Glutamatergic neuron (in vitro differentiated cells): ENCODE data around the gene SASH1. TPM values are rescaled to one million over a fixed set of nuclear protein-coding genes. Genes with fewer than 3 reads are reported as not detected.
A peak's percentile ranks its signal among the peaks of the same experiment; 100 is the strongest.

ENCODE experiments used
- DNase-seq: peaks from one replicate; pipeline ENCODE4 v3.0.0; 2022
- H3K27ac Mint-ChIP-seq: one replicate; pipeline ENCODE4 v1.8.0; 2020; ENCODE audit warnings: mild to moderate bottlenecking, mixed read lengths, inconsistent platforms; ENCODE audit not compliant: unreplicated experiment
- H3K27me3 Mint-ChIP-seq: one replicate; pipeline ENCODE4 v1.8.0; 2020; ENCODE audit warnings: mild to moderate bottlenecking, moderate library complexity, mixed read lengths, inconsistent platforms; ENCODE audit not compliant: unreplicated experiment
- H3K36me3 Mint-ChIP-seq: one replicate; pipeline ENCODE4 v1.8.0; 2020; ENCODE audit warnings: mild to moderate bottlenecking, mixed read lengths, inconsistent platforms; ENCODE audit not compliant: unreplicated experiment
- H3K4me1 Mint-ChIP-seq: one replicate; pipeline ENCODE4 v1.8.0; 2020; ENCODE audit warnings: mild to moderate bottlenecking, low read depth, mixed read lengths, inconsistent platforms; ENCODE audit not compliant: unreplicated experiment
- H3K4me3 Mint-ChIP-seq: one replicate; pipeline ENCODE4 v1.8.0; 2020; ENCODE audit warnings: mild to moderate bottlenecking, mixed read lengths, inconsistent platforms; ENCODE audit not compliant: unreplicated experiment
- H3K9me3 Mint-ChIP-seq: one replicate; pipeline ENCODE4 v1.8.0; 2020; ENCODE audit warnings: mild to moderate bottlenecking, moderate library complexity, mixed read lengths, inconsistent platforms; ENCODE audit not compliant: unreplicated experiment
- total RNA-seq: library from RNA; stranded (reverse); fragmentation: NEBNext Ultra II Directional; extraction: Animal tissue kit (Norgen Biotek cat#: 25700); gene quantifications from one replicate; pipeline ENCODE4 v1.2.1, GENCODE V29; 2021; ENCODE audit not compliant: unreplicated experiment
- TF ChIP-seq, protein P1 (sequence below): fragments of 200-600 bp; sonication (generic); IDR thresholded peaks from one replicate; pipeline ENCODE4 v1.5.0; 2021; ENCODE audit not compliant: partially characterized antibody, unreplicated experiment

Gene SASH1
- total RNA-seq, 1 donor from 2014 or later: 5.0 TPM

DNA sequence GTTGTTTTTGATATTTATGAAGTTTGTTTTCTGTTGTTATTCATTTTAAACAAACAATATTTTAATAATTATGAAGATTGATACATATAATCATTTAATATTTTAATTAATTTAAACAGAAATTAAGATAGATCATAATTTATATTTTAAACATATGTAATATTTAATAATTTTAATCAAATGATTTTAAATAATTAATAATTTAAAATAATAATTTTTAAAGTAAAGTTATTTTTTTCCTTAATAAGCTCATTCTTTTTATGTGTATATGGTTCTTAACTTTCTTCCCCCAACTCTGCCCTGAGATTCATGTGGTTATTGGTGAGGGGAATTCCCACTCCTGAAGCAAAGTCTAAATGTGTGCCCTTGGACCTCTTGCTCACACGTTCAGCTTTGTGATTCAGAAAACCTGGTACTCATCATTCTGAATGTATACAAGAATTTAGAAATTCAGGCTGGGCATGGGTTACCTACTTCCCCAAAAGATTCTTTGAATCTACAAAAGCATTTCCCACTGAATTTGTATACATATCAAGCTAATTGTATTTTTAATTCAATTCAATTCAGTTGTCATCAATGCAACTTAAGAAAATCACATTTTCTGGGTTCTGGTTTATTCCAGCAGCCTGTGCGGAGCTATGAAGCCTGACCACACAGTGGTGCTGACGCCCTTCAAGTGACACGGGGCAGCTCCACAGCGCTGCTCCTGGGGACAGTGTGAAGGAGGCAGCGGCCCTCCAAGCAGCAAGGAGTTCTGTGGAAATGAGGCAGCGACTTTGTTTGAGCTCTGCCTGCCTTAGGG is 235.2 kb downstream of the SASH1 start:
- no peaks in the 10 kb centered on the region for H3K27me3 Mint-ChIP-seq
- no peaks in the 10 kb centered on the region for H3K4me1 Mint-ChIP-seq
- no peak overlapping the region for H3K4me3 Mint-ChIP-seq
- no peaks in the 10 kb centered on the region for H3K9me3 Mint-ChIP-seq
- TF ChIP-seq, protein P1, sequence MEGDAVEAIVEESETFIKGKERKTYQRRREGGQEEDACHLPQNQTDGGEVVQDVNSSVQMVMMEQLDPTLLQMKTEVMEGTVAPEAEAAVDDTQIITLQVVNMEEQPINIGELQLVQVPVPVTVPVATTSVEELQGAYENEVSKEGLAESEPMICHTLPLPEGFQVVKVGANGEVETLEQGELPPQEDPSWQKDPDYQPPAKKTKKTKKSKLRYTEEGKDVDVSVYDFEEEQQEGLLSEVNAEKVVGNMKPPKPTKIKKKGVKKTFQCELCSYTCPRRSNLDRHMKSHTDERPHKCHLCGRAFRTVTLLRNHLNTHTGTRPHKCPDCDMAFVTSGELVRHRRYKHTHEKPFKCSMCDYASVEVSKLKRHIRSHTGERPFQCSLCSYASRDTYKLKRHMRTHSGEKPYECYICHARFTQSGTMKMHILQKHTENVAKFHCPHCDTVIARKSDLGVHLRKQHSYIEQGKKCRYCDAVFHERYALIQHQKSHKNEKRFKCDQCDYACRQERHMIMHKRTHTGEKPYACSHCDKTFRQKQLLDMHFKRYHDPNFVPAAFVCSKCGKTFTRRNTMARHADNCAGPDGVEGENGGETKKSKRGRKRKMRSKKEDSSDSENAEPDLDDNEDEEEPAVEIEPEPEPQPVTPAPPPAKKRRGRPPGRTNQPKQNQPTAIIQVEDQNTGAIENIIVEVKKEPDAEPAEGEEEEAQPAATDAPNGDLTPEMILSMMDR: no peak
- H3K36me3 Mint-ChIP-seq: no peaks in the 10 kb centered on the region
- no peak overlapping the region for H3K27ac Mint-ChIP-seq
- DNase-seq: peak; percentile 81

DNA sequence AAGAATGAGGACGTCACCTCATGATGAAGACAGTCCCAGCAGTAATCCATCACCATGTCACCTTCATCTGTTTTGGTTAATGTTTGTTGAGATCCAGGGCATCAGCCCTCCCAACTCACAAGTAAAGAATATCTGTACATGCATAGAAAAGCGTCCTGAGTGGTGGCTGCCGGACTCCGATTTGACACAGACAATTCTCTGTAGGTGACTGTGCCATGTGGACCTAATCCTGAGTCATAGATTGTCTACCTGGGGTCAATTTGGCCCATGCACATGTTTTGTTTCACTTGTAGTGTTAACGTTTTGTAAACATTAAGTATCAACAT is 235.8 kb downstream of the SASH1 start:
- H3K4me1 Mint-ChIP-seq: no peaks in the 10 kb centered on the region
- H3K27ac Mint-ChIP-seq: no peak overlapping the region
- no peaks in the 10 kb centered on the region for H3K36me3 Mint-ChIP-seq
- no peaks in the 10 kb centered on the region for H3K27me3 Mint-ChIP-seq
- H3K9me3 Mint-ChIP-seq: no peaks in the 10 kb centered on the region
- TF ChIP-seq, protein P1: peak; percentile 2
- DNase-seq: no peak
- no peak overlapping the region for H3K4me3 Mint-ChIP-seq

DNA sequence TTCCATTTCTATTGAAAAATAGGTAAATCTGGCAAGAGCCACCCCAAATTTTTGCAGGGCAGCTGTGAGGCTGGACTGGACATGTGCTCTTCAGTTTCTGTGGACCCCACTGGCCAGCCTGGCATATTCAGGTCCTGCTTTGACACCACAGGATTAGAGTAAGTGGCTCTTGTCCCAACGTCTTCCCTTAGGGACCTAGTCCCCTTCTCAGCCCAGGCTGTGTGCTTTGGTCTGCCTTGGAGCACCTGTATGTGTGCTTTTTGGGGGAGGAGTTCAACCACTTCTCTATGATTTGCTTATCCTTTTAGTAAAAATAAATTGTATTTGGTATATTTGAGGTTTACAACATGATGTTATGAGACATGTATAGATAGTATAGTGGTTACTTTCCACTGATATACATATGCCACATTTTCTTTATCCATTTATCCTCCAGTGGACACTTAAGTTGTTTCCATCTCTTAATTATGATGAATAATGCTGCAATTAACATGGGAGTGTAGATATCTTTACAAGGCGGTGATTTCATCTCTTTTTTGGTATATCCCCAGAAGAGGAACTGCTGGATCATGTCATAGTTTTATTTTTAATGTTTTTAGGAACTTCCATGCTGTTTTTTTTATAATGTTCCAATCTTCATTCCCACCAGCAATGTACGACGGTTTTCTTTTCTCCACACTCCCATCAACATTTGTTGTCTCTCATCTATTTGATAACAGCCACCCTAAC is 236.4 kb downstream of the SASH1 start:
- no peak for DNase-seq
- Mint-ChIP-seq H3K36me3 (no peaks in the 10 kb centered on the region), H3K27ac (no peak overlapping the region), H3K4me1 (no peaks in the 10 kb centered on the region), H3K9me3 (peaks cover 1% of the 10 kb centered on the region), H3K4me3 (no peak overlapping the region), H3K27me3 (no peaks in the 10 kb centered on the region)
- TF ChIP-seq, protein P1: no peak

DNA sequence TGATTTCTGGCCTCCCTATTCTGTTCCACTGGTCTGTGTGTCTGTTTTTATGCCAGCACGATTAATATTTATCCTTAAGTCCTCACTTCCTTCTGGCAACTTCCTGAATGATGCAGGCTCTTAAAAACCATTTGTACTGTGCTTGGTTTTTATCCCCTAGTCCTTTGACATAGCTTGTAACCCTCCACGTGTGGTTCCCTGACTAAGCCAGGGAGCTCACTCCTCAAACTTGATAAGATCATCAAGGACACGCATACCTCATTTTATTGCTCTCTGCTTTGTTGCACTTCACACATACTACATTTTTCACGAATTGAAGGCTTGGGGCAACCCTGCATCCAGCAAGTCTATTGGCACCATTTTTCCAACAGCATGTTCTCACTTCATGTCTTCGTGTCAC is 237.8 kb downstream of the SASH1 start:
- Mint-ChIP-seq H3K4me3 (no peak overlapping the region), H3K9me3 (peaks cover 5% of the 10 kb centered on the region)

More for the DNA sequence above, 237.8 kb downstream of the SASH1 start:
- no peak for DNase-seq
- TF ChIP-seq, protein P1: no peak
- no peak overlapping the region for H3K27ac Mint-ChIP-seq
- H3K27me3 Mint-ChIP-seq: no peaks in the 10 kb centered on the region
- no peaks in the 10 kb centered on the region for H3K4me1 Mint-ChIP-seq
- peaks cover 9% of the 10 kb centered on the region for H3K36me3 Mint-ChIP-seq
